T-helper 22 cell (primary cell): Measurements from ENCODE around the gene VMAC.
"Not testable (repeated sequence)": the region's sequence is repeated elsewhere in the genome, so short reads cannot be mapped to it uniquely, and the experiment has no call there.

ENCODE experiments used
- DNase-seq: peaks from one replicate; pipeline ENCODE4 v3.0.0-alpha.2; 2020; ENCODE audit warnings: low read depth

Gene VMAC

GRCh38 chr19:5883157-5883873, 21.4 kb upstream of the VMAC start:
- not testable (repeated sequence) for DNase-seq

DNA sequence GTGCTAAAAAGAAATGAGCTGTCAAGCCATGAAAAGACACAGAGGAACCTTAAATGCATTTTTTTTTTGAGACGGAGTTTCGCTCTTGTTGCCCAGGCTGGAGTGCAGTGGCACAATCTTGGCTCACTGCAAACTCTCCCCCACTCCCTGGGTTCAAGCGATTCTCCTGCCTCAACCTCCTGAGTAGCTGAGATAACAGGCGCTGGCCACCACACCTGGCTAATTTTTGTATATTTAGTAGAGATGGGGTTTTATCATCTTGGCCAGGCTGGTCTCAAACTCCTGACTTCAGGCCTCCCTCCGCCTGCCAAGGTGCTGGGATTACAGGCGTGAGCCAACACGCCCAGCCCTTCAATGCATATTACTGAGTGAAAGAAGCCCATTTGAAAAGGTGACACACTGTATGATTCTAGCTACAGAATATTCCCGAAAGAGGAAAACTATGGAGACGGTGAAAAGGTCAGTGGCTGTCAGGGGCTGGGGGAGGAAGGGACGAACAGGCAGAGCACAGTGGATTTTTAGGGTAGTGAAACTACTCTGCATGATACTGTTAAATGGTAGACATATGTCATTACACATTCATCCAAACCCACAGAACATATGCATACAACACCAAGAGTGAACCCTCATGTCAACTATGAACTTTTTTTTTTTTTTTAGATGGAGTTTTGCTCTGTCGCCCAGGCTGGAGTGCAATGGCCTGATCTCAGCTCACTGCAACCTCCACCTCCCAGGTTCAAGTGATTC, 20.4 kb upstream of the VMAC start:
- DNase-seq = not testable (repeated sequence)

DNA sequence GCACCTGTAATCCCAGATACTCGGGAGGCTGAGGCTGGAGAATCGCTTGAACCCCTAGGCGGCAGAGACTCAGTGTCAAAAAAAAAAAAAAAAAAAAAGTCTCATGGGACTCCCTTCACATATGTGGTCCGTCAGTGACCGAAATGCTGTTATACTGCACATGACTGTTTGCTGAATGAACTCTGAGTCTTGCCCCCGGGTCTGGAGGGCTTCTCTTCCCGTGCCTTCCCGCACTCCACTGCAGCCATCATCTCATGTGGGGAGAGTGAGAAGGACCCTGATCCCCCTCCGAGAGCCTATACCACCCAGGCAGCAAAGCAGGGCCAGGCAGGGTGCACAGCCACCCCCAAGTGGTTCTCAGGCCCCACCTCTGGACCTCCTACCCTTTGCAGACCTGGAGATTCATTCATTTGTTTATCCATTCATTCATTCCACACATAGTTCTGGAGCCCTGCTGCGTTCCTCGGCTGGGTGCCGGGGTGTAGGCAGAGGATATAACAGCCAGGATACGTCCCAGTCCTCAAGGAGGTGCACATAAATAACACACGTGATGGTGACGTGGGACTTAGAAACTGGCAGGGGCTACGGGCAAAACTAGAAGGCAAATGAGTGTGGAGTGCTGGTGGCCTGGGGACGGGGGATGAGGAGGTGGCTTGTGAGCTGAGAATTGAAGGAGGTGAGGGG, 15.2 kb upstream of the VMAC start:
- DNase-seq = no peak

GRCh38 chr19:5890099-5890498, 14.6 kb upstream of the VMAC start:
- no peak for DNase-seq

- DNase-seq = no peak
Measured at GRCh38 chr19:5891572-5891937, 13.1 kb upstream of the VMAC start.

DNA sequence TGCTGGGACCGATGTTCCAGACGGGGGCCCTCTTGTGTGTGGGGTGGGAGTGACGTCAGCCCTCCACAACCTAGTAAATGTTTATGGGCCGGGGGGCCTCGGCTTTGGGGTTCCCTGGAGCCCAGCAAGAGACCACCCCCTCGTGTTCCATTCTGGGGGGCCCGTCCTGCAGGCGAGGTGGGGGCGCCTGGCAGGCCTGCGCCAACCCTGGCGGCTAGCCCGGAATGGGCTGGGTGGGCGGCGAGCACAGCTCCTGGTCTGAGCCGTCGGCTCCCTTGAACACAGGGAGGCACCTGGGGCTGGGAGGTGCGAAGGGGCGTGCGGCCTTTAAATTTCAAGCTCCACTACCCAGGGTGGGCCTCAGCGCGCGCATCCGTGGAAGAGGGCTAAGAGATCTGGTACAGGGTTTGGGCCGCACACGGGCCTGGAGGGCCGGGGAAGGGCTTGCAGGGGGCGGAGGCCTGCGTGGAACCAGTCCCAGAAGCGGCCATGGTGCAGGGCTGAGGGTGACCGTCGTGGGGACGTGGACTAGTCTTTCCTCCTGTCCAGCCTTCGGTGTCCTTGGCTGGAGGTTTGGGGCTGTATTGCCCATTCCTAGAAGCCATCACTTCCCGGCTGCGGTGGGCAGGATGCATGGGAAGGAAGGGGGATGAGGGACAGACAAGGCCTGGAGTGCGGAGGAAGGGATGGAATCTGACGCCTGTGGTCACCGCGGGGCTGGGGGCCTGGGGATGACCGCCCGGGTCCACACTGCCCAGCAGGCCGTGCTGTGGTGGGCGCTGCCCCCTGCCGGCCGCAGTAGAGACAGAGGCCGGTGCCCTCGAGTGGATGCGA, 12.5 kb upstream of the VMAC start:
- DNase-seq = no peak

GRCh38 chr19:5892772-5893275, 11.8 kb upstream of the VMAC start:
- no peak for DNase-seq

DNA sequence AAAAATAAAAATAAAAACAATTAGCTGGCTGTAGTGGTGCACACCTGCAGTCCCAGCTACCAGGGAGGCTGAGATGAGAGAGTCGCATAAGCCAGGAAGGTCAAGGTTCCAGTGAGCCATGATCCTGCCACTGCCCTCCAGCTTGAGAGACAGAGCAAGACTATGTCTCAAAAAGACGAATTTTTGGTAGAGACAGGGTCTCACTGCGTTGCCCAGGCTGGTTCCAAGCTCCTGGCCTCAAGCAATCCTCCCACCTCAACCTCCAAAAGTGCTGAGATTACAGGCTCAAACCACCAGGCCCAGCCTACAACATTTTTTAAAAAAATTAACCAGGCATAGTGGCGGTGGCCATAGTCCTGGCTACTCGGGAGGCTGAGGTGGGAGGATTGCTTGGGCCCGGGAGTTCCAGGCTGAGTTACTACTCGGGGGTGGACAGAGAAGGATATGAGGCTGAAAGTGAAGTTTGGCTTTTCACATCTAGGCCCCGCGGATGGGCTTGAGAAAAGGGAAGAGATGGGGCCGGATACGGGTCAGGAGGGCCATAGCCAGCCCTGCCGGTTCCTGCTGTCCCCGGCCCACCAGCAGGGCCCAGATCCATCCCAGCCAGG, 11.3 kb upstream of the VMAC start:
- no peak for DNase-seq

DNA sequence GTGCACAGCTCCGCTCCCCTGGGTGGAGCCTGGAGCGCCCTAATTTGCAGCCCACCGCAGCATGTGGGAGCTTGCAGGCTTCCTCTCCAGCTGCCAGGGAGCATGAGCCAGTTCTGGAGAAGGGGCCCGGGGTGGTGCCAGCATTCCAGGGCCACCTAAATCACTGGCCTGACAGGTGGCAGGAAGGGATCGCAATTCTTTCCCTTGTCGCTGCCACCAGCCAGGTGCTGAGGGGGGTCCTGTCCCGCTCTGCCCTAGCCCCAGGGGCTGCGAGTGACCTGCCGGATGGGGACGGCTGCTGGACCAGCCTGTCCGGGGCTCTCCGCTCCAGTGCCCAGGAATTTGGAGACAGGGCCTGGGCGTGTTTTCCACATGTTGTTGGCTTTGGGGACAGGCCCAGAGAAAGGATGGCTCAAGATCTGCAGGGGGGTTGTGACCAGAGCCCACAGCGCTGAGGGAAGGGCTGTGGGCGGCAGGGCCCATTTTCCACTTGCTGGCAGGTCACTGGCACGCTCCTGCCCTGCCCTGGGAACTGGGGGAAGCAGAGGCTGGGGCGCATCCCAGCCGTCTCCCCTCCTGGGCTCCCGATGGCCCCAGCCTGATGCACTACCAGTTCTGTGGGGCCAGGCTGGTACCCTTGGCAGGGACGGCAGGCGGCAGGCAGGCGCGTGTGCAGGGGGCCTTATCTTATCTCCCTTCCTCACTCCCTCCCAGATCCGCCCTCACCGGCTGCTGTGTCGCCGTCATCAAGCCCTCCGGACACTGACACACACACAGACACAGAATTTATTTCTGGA, 10.6 kb upstream of the VMAC start:
- no peak for DNase-seq

- DNase-seq = no peak
Measured at GRCh38 chr19:5894704-5895349, 9.8 kb upstream of the VMAC start.

GRCh38 chr19:5895409-5895808, 9.3 kb upstream of the VMAC start:
- no peak for DNase-seq

DNA sequence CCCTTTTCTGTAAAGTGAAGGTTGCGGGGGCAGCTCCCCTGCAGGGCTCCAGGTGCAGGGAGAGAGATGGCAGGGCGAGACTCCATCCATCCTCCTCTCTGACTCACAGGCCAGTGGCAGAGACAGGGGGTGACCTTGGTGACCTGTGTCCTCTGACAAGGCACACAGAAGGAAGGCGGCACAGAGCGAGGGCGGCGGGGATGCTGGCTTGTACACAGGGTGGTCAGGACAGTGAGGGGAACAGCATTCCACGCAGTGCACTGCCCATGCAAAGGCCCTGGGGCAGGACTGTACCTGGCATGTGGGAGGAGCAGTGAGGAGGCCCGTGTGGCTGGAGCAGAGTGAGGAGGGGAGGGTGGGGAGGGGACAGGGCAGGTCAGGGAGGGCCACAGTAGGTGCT, 8.8 kb upstream of the VMAC start:
- DNase-seq = no peak

GRCh38 chr19:5896365-5897076, 8.2 kb upstream of the VMAC start:
- no peak for DNase-seq

DNA sequence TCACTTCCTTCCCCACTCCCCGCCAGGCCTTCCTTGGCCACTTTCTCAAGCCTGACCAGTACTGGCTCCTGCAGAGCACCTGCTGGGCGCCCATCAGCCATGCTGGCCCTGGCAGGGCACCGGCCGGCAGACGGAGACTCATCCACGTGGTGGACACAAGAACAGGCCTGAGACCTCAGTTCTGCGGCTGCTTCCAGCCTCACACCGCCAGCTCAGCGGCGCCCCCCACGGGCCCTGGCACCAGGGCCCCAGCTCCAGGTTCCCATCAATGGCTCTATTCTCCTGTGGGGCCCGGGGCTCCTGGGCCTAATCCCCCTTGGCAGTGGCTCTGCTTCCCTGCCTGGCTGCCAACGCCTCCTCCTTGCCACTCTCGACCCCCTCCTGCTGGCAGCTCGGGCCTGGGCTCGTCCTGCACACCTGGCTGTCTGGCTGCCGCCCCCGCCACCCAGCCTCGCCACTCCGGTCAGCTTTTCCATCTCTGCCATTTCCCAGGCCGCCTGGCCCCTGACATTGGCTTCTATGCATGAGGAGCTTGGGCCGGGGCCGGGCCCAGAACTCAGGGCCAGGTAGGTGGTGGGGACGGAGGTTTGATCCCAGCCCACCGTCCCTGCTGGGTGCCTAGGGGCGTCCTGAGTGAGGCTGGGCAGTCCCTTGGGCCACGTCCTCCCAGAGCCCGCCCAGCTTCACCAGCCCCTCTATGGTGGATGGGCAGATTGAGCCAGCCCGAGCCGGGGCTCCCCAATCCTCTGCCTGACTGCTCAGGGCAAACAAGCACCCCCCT, 7.3 kb upstream of the VMAC start:
- DNase-seq = no peak

DNA sequence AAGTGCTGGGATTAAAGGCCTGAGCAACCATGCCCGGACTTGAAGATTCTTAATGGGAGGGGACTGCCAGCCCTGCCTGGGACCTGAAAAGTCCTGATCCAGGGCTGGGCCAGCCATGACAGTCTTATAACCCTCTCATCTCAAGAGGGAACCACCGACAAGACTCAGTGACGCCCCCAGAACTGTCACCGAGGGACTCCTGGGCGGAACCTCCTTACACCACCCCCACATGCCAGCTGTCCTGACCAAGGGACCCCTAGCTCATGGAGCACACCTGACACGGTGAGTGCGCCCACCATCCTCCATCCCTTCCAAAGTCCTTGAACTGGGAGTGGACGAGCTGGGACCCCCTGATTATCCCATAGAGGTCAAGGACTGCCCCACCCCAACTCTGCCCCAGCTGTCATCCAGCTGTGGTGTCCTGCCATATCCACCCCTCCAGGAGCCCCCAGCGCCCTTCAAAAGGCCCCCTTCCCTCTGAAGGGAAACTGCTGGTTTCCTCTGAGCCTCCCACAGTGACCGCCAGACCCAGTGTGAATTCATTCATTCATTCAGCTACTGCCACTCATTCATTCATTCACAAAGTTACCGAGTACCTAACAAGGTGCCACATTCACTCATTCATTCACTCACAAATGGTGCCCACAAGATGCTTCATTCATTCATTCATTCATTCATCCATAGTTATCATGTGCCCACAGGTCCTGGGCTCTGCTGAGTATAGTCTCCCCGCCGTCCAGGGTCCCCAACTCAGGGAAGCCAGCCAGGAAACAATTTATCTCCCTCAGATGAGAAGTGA, 4.7 kb upstream of the VMAC start:
- DNase-seq = no peak

GRCh38 chr19:5900976-5901375, 3.7 kb upstream of the VMAC start:
- no peak for DNase-seq

DNA sequence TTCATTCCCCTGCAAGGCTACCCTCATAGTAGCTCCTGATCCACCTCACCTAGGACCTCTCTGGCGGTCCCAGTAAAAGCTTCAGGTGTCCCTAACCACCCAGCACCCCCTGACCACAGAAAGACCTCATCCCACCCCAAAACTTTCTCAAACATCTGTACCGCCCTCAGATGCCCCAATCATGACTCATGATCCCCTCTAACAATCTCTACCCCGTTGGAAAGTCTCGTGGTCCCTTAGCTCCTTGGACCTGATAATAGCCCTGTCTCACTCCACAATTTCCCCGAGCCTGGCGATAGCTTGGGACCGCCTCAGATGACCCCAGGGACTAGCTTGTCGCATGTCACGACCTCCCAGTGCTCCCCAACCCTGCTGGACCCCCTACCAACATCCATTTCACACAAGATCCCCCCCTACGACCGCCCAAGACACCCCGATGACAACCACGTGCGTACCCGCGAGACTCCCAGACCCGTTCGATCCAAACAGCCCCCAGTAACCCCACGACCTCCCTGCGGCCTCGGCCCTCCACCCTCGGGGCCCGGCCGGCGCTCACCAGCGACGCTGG, 1.5 kb upstream of the VMAC start:
- DNase-seq = no peak
